ENCODE data around the gene QRFPR.
A peak's percentile ranks its signal among the peaks of the same experiment; 100 is the strongest.
"Not testable (repeated sequence)": the region's sequence is repeated elsewhere in the genome, so short reads cannot be mapped to it uniquely, and the experiment has no call there.

Gene QRFPR

DNA sequence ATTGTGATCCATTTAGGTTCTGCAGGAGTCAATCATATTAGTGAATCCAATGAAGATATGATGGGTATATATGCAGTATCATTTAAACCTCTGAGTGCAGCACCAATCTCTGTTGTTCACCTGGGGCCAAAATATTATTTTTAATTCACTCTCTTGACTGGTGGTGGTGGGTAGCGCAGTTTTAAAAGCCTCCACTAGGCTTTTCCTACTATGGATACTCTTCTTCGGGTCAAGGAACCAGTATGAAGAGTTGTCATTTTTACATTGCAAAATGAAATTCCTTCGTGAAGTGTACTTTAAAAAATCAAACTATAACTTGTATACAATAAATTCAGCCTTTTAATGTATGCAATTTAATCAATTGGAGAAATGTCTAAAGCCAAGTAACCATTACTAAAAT, 56.5 kb downstream of the QRFPR start:
- TF ChIP-seq, protein P1, sequence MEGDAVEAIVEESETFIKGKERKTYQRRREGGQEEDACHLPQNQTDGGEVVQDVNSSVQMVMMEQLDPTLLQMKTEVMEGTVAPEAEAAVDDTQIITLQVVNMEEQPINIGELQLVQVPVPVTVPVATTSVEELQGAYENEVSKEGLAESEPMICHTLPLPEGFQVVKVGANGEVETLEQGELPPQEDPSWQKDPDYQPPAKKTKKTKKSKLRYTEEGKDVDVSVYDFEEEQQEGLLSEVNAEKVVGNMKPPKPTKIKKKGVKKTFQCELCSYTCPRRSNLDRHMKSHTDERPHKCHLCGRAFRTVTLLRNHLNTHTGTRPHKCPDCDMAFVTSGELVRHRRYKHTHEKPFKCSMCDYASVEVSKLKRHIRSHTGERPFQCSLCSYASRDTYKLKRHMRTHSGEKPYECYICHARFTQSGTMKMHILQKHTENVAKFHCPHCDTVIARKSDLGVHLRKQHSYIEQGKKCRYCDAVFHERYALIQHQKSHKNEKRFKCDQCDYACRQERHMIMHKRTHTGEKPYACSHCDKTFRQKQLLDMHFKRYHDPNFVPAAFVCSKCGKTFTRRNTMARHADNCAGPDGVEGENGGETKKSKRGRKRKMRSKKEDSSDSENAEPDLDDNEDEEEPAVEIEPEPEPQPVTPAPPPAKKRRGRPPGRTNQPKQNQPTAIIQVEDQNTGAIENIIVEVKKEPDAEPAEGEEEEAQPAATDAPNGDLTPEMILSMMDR (conservative IDR thresholded peaks at IDR 0.05; ENCODE audit: control insufficient read depth, insufficient read depth, low read depth, low read length) = no peak

DNA sequence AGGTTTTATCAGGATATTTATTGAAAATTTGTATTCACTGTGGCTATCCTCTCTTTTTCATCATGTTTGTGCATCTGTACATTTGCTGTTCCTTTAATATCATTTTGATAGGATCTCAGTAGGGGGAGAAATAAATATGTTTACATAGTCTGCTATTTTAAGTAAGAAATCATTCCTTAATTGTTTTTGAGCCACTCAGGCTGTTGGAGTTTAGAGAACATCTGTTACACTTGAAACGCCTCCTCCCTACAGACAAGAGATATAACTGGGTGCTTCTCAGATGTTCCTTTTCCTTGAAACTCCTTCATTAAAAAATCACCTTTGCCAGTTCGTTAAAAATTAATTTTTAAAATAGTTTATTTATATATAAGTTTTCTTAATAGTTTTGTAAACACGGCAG, 59.4 kb downstream of the QRFPR start:
- TF ChIP-seq, protein P1 (conservative IDR thresholded peaks at IDR 0.05; ENCODE audit: control insufficient read depth, insufficient read depth, low read depth, low read length) = no peak

More for the DNA sequence above, 56.5 kb downstream of the QRFPR start:
- no peak for DNase-seq (ENCODE audit: low read depth)
- H3K4me3 ChIP-seq (ENCODE audit: control insufficient read depth, low read depth, low read length) = no peak overlapping the region

DNA sequence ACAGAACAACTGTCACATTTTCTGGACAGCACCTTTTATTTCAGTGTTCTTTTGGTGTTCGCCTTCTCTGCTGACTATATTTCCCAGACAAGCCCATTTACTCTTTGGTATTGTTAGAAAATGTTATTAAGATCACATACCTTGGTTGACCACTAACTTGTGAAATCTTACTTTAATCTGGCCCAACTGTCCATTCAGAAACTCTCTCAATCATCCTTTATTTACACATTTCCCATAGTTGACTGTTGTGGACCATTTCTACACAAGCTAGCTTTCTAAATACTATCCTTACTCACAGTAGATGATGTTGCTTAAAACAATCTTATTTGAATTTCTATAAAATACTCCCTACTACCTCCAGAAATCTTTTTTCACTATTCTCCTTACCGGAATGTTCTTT, 64.7 kb downstream of the QRFPR start:
- DNase-seq (ENCODE audit: low read depth) = no peak
- H3K4me3 ChIP-seq (ENCODE audit: control insufficient read depth, low read depth, low read length) = no peak overlapping the region
- TF ChIP-seq, protein P1 (conservative IDR thresholded peaks at IDR 0.05; ENCODE audit: control insufficient read depth, insufficient read depth, low read depth, low read length) = no peak

More for the DNA sequence above, 59.4 kb downstream of the QRFPR start:
- no peak for DNase-seq (ENCODE audit: low read depth)
- no peak overlapping the region for H3K4me3 ChIP-seq (ENCODE audit: control insufficient read depth, low read depth, low read length)

DNA sequence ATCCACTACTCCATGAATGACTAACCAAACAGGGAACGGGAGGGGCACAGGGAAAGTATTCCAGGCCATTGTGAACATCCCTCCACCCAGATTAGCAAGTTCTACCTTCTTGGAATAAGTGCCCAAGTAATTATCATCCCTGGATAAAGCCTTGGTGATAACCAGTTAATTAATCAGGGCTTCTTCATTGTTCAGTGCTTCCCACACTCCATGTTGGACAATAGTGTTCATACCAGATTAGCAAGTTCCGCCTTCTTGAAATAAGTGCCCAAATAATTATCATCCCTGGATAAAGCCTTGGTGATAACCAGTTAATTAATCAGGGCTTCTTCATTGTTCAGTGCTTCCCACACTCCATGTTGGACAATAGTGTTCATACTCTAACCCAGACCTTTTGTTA, 67.4 kb downstream of the QRFPR start:
- not testable (repeated sequence) for DNase-seq (ENCODE audit: low read depth); H3K4me3 ChIP-seq (ENCODE audit: control insufficient read depth, low read depth, low read length)

DNA sequence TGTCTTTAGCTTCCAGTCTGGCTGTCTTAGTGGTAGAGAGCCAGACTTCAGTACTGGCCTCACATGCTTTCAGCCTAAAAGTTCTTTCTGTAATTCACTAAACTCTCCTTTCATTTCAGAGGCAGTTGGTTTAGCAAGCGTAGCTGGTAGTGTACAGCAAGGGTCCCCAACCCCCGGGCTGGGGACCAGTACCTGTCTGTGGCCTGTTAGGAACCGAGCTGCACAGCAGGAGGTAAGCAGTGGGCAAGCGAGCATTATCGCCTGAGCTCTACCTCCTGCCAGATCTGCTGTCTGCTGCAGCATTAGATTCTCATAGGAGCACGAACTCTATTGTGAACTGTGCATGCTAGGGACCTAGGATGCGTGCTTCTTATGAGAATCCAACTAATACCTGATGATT, 72.0 kb downstream of the QRFPR start:
- no peak overlapping the region for H3K4me3 ChIP-seq (ENCODE audit: control insufficient read depth, low read depth, low read length)
- DNase-seq (ENCODE audit: low read depth) = no peak
- TF ChIP-seq, protein P1 (conservative IDR thresholded peaks at IDR 0.05; ENCODE audit: control insufficient read depth, insufficient read depth, low read depth, low read length) = no peak

DNA sequence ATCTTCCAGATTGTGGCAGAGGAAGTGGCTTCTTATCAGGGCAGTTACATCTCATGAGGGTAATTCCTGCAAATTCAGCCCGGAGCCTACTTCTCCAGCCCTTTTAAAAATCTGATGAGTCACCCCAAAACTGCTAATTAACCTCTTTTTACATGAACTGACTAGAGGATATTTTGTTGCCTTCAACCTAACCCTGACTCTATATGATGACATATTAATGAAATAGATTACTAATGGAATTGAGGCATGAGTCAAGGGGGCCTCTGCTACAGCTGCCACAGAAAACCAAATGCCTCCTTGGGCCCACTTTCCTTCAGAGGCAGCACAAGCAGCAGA, 72.5 kb downstream of the QRFPR start:
- TF ChIP-seq, protein P1 (conservative IDR thresholded peaks at IDR 0.05; ENCODE audit: control insufficient read depth, insufficient read depth, low read depth, low read length) = no peak
- H3K4me3 ChIP-seq (ENCODE audit: control insufficient read depth, low read depth, low read length) = no peak overlapping the region
- DNase-seq (ENCODE audit: low read depth) = no peak

DNA sequence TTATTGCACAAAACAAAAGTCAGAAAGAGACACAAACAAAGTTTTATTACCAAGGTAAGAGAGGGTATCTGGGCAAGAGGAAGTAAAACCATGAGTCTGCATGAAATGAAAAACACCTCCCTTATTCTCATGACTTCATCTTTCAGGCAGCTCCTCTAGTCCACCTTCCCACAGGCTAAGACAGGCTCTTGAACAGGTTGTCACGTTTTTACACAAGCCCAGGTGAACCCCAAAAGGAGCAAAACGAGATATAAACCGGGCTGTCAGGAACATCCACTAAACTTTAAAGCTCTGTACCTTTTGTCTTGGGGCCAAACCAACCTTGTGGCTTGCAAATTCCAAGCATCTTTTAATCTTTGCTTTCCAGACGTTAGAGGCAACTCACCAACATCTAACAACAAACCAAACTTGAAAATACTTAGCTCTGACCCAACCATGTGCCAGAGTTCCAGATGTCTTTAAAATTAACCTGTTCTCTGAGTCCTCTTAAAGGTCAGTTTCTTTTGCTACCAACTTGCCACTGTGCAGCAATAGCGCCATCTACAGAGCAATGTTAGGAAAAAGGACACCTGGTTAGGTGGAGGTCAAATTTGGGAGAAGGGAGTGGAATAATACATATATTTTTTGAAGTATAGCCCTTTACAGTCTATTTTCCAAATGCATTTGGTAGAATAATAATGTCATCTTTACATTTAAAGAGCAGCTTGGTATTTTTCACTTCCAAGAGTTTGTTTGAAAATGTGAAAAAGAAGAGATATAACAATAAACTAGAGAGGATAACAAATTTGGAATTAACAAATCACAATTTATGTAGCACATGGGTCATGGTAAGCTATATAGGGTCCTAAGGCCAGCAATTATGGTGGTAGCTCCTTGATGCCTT, 73.1 kb downstream of the QRFPR start:
- no peak overlapping the region for H3K4me3 ChIP-seq (ENCODE audit: control insufficient read depth, low read depth, low read length)
- TF ChIP-seq, protein P1 (conservative IDR thresholded peaks at IDR 0.05; ENCODE audit: control insufficient read depth, insufficient read depth, low read depth, low read length) = peak; percentile 90
- DNase-seq (ENCODE audit: low read depth) = peak; percentile 68
